GM12892 (cell line): ENCODE measurements around the gene AKR1B1.

Experiments used
- POLR2A ChIP-seq: IDR thresholded peaks from 2 replicates; pipeline ENCODE4 v1.6.1; 2011; ENCODE audit warnings: low read depth, low read length, control low read depth
- POLR2AphosphoS5 ChIP-seq: IDR thresholded peaks from 2 replicates; pipeline ENCODE4 v1.6.1; 2011; ENCODE audit warnings: low read depth, low read length, control low read depth

GRCh38 chr7:134406431-134406830 lies 52.5 kb downstream of the AKR1B1 start:
- TF ChIP-seq POLR2A (no peak), POLR2AphosphoS5 (no peak)
